ENCODE data around the gene KRTAP9-9. TPM values are rescaled to one million over a fixed set of nuclear protein-coding genes. Genes with fewer than 3 reads are reported as not detected.

KRTAP9-9 gene
- total RNA-seq, 4 donors from 2014 or later: not detected

- 79 to 93% methylated on average over 4 of the region's 4 CpGs for WGBS, 2 donors
- Histone ChIP-seq H3K4me3 (no peak overlapping the region), H3K27me3 (no peaks in the 10 kb centered on the region), H3K9me3 (peaks cover 0 to 14% (median 0%) of the 10 kb centered on the region in 4 donors), H3K36me3 (no peaks in the 10 kb centered on the region), H3K27ac (no peak overlapping the region), H3K4me1 (no peaks in the 10 kb centered on the region)
- no peak for DNase-seq (ENCODE audit: low spot score in 2 of 2)
- TF ChIP-seq CTCF (IDR thresholded peaks at IDR 0.05) (no peak), EP300 (IDR thresholded peaks at IDR 0.05) (no peak), POLR2A (IDR thresholded peaks at IDR 0.05) (no peak)
Observed at GRCh38 chr17:41302981-41303380, 47.8 kb downstream of the KRTAP9-9 start.

- H3K4me3 ChIP-seq: no peak overlapping the region
- H3K27ac ChIP-seq: no peak overlapping the region
- 81 to 85% methylated on average over 12 of the region's 12 CpGs for whole genome bisulfite sequencing, 2 donors
- H3K27me3 ChIP-seq: no peaks in the 10 kb centered on the region
- no peak for TF ChIP-seq POLR2A (IDR thresholded peaks at IDR 0.05)
- no peak for TF ChIP-seq EP300 (IDR thresholded peaks at IDR 0.05)
- no peak for TF ChIP-seq CTCF (IDR thresholded peaks at IDR 0.05)
- H3K36me3 ChIP-seq: no peaks in the 10 kb centered on the region
- peaks cover 0 to 6% (median 0%) of the 10 kb centered on the region in 4 donors for H3K9me3 ChIP-seq
- peaks cover 0 to 4% (median 0%) of the 10 kb centered on the region in 4 donors for H3K4me1 ChIP-seq
- DNase-seq (ENCODE audit: low spot score in 2 of 2): no peak
Observed at GRCh38 chr17:41304091-41304490, 48.9 kb downstream of the KRTAP9-9 start.

Small RNA genes within 50 kb of the gene (small RNA-seq; reads per million reads assigned to genes)
- gene KRTAP9-10P: not detected

Other genes starting within 250 kb of the KRTAP9-9 start
- gene KRTAP3-1, start 246.3 kb upstream of the KRTAP9-9 start, total RNA-seq: not detected
- under 1 TPM in 1 of 4 donors, not detected in 3; 0.60 TPM for gene KRTAP1-5, start 228.2 kb upstream of the KRTAP9-9 start, total RNA-seq
- not detected for gene KRTAP1-4, start 225.2 kb upstream of the KRTAP9-9 start, total RNA-seq
- not detected for gene KRTAP1-3, start 220.5 kb upstream of the KRTAP9-9 start, total RNA-seq
- gene KRTAP1-1, start 213.9 kb upstream of the KRTAP9-9 start, total RNA-seq: not detected
- not detected for gene KRTAP2-1, start 208.1 kb upstream of the KRTAP9-9 start, total RNA-seq
- gene KRTAP2-2, start 200.2 kb upstream of the KRTAP9-9 start, total RNA-seq: not detected
- not detected for gene KRTAP2-3, start 195.3 kb upstream of the KRTAP9-9 start, total RNA-seq
- gene KRTAP2-4, start 189.5 kb upstream of the KRTAP9-9 start, total RNA-seq: not detected
- not detected for gene KRTAP4-7, start 171.2 kb upstream of the KRTAP9-9 start, total RNA-seq
- not detected for gene KRTAP4-8, start 157.2 kb upstream of the KRTAP9-9 start, total RNA-seq
- gene KRTAP4-16, start 153.2 kb upstream of the KRTAP9-9 start, total RNA-seq: not detected
- gene KRTAP4-9, start 150.0 kb upstream of the KRTAP9-9 start, total RNA-seq: not detected
- not detected for gene KRTAP4-11, start 137.0 kb upstream of the KRTAP9-9 start, total RNA-seq
- not detected for gene KRTAP4-12, start 131.2 kb upstream of the KRTAP9-9 start, total RNA-seq
- gene KRTAP4-6, start 114.8 kb upstream of the KRTAP9-9 start, total RNA-seq: not detected
- gene KRTAP4-5, start 105.6 kb upstream of the KRTAP9-9 start, total RNA-seq: not detected
- not detected for gene KRTAP4-4, start 94.6 kb upstream of the KRTAP9-9 start, total RNA-seq
- gene KRTAP4-3, start 87.2 kb upstream of the KRTAP9-9 start, total RNA-seq: not detected
- not detected for gene KRTAP4-2, start 77.2 kb upstream of the KRTAP9-9 start, total RNA-seq
- not detected for gene KRTAP4-1, start 70.5 kb upstream of the KRTAP9-9 start, total RNA-seq
- gene KRTAP9-1, start 65.5 kb upstream of the KRTAP9-9 start, total RNA-seq: not detected
- gene KRTAP9-2, start 28.7 kb upstream of the KRTAP9-9 start, total RNA-seq: not detected
- gene KRTAP9-3, start 22.9 kb upstream of the KRTAP9-9 start, total RNA-seq: not detected
- gene KRTAP9-8, start 17.4 kb upstream of the KRTAP9-9 start, total RNA-seq: not detected
- not detected for gene KRTAP9-4, start 5.7 kb upstream of the KRTAP9-9 start, total RNA-seq
- gene KRTAP9-6, start 10.0 kb downstream of the KRTAP9-9 start, total RNA-seq: not detected
- not detected for gene KRTAP9-7, start 20.3 kb downstream of the KRTAP9-9 start, total RNA-seq
- not detected for gene KRTAP29-1, start 47.5 kb downstream of the KRTAP9-9 start, total RNA-seq
- not detected for gene KRTAP16-1, start 53.9 kb downstream of the KRTAP9-9 start, total RNA-seq
- gene KRTAP17-1, start 60.3 kb downstream of the KRTAP9-9 start, total RNA-seq: not detected
- gene KRT33A, start 95.4 kb downstream of the KRTAP9-9 start, total RNA-seq: not detected
- gene KRT33B, start 114.4 kb downstream of the KRTAP9-9 start, total RNA-seq: not detected
- not detected for gene KRT34, start 126.9 kb downstream of the KRTAP9-9 start, total RNA-seq
- not detected for gene KRT31, start 142.2 kb downstream of the KRTAP9-9 start, total RNA-seq
- gene KRT37, start 169.2 kb downstream of the KRTAP9-9 start, total RNA-seq: not detected
- gene KRT38, start 185.6 kb downstream of the KRTAP9-9 start, total RNA-seq: not detected
- gene KRT32, start 212.0 kb downstream of the KRTAP9-9 start, total RNA-seq: under 1 TPM in 1 of 4 donors, not detected in 3; 0.21 TPM
- not detected for gene KRT35, start 225.8 kb downstream of the KRTAP9-9 start, total RNA-seq
- gene KRT36, start 234.5 kb downstream of the KRTAP9-9 start, total RNA-seq: under 1 TPM in 1 of 4 donors, not detected in 3; 0.42 TPM

All from tibial nerve (tissue), 4 donors.